ENCODE measurements around the gene WWC2.

GRCh38 chr4:183353557-183353956 is 254.5 kb downstream of the WWC2 start:
- TF ChIP-seq YY1 (IDR thresholded peaks at IDR 0.05; ENCODE audit: low read depth) = no peak
- TF ChIP-seq RAD21 (IDR thresholded peaks at IDR 0.05; ENCODE audit: low read depth) = peak; percentile 11; the same call in 1 of the 2 replicates

Measured in Ishikawa (cell line).